Measurements from ENCODE around the gene ELN.
"Not testable (repeated sequence)": the region's sequence is repeated elsewhere in the genome, so short reads cannot be mapped to it uniquely, and the experiment has no call there.

The ELN gene

GRCh38 chr7:74000489-74001149, 27.4 kb upstream of the ELN start:
- no peak for DNase-seq (ENCODE audit: low spot score)

- DNase-seq (ENCODE audit: low spot score): no peak
Measured at GRCh38 chr7:74001150-74001494, 26.9 kb upstream of the ELN start.

GRCh38 chr7:74002474-74003017, 25.4 kb upstream of the ELN start:
- DNase-seq (ENCODE audit: low spot score): no peak

GRCh38 chr7:74003621-74004020, 24.4 kb upstream of the ELN start:
- DNase-seq (ENCODE audit: low spot score): no peak

- DNase-seq (ENCODE audit: low spot score): no peak
Measured at GRCh38 chr7:74006032-74006431, 21.9 kb upstream of the ELN start.

- DNase-seq (ENCODE audit: low spot score): no peak
Measured at GRCh38 chr7:74006451-74007241, 21.3 kb upstream of the ELN start.

- DNase-seq (ENCODE audit: low spot score): no peak
Measured at GRCh38 chr7:74007242-74007567, 20.8 kb upstream of the ELN start.

- DNase-seq (ENCODE audit: low spot score): no peak
Measured at GRCh38 chr7:74008687-74009086, 19.3 kb upstream of the ELN start.

GRCh38 chr7:74009719-74010118, 18.3 kb upstream of the ELN start:
- no peak for DNase-seq (ENCODE audit: low spot score)

- DNase-seq (ENCODE audit: low spot score): no peak
Measured at GRCh38 chr7:74010407-74010806, 17.6 kb upstream of the ELN start.

GRCh38 chr7:74011421-74011820, 16.6 kb upstream of the ELN start:
- not testable (repeated sequence) for DNase-seq (ENCODE audit: low spot score)

- peak; percentile 72 for DNase-seq (ENCODE audit: low spot score)
Measured at GRCh38 chr7:74012842-74013249, 15.1 kb upstream of the ELN start.

- DNase-seq (ENCODE audit: low spot score): no peak
Measured at GRCh38 chr7:74013539-74014272, 14.3 kb upstream of the ELN start.

- DNase-seq (ENCODE audit: low spot score): no peak
Measured at GRCh38 chr7:74014931-74015330, 13.0 kb upstream of the ELN start.

- DNase-seq (ENCODE audit: low spot score): no peak
Measured at GRCh38 chr7:74015670-74016069, 12.3 kb upstream of the ELN start.

- no peak for DNase-seq (ENCODE audit: low spot score)
Measured at GRCh38 chr7:74017125-74017524, 10.8 kb upstream of the ELN start.

- no peak for DNase-seq (ENCODE audit: low spot score)
Measured at GRCh38 chr7:74018246-74018895, 9.6 kb upstream of the ELN start.

GRCh38 chr7:74019149-74019548, 8.8 kb upstream of the ELN start:
- no peak for DNase-seq (ENCODE audit: low spot score)

- no peak for DNase-seq (ENCODE audit: low spot score)
Measured at GRCh38 chr7:74020390-74020789, 7.6 kb upstream of the ELN start.

GRCh38 chr7:74021546-74022320, 6.2 kb upstream of the ELN start:
- DNase-seq (ENCODE audit: low spot score): no peak

GRCh38 chr7:74022507-74022906, 5.5 kb upstream of the ELN start:
- DNase-seq (ENCODE audit: low spot score): no peak

- DNase-seq (ENCODE audit: low spot score): no peak
Measured at GRCh38 chr7:74023092-74023536, 4.9 kb upstream of the ELN start.

Data from iPS-NIHi11 (cell line).